GM12878 (cell line): ENCODE measurements around the gene ANO9.

Source experiments
- BCL11A ChIP-seq: IDR thresholded peaks from 2 replicates; pipeline ENCODE4 v1.6.1; 2011; ENCODE audit warnings: low read depth, low read length
- CTCF ChIP-seq, 3 experiments: IDR thresholded peaks in 2 of 3; conservative IDR thresholded peaks in 1 of 3; 2 replicates each; pipeline ENCODE4 v1.5.1; 2011; ENCODE audit warnings: low read depth in 3 of 3, low read length in 3 of 3, mild to moderate bottlenecking in 3 of 3, control low read depth in 2 of 3, moderate library complexity in 2 of 3, inconsistent platforms in 1 of 3, mixed read lengths in 1 of 3; ENCODE audit not compliant: control insufficient read depth in 2 of 3, insufficient read depth in 1 of 3; ENCODE audit errors: extremely low read depth in 1 of 3
- MAX ChIP-seq: IDR thresholded peaks from 2 replicates; pipeline ENCODE4 v1.6.1; 2012; ENCODE audit warnings: low read depth, low read length, improper control_type of control experiment
- NRF1 ChIP-seq: conservative IDR thresholded peaks from 2 replicates; pipeline ENCODE4 v1.6.1; 2011; ENCODE audit warnings: mild to moderate bottlenecking, low read depth, low read length, improper control_type of control experiment
- ZBTB33 ChIP-seq: fragments of 450-650 bp; IDR thresholded peaks from 2 replicates; pipeline ENCODE4 v1.6.1; 2017; ENCODE audit warnings: mild to moderate bottlenecking

- TF ChIP-seq CTCF (IDR thresholded peaks at IDR 0.05 in 2 of 3, conservative IDR thresholded peaks at IDR 0.05 in 1 of 3; ENCODE audit: control insufficient read depth in 2 of 3, extremely low read depth in 1 of 3, insufficient read depth in 1 of 3, low read depth in 3 of 3, low read length in 3 of 3) (no peak), NRF1 (no peak), MAX (no peak), BCL11A (no peak), ZBTB33 (no peak)
Observed at GRCh38 chr11:420911-421321, 20.9 kb downstream of the ANO9 start.
